GM23338 (cell line): ENCODE results near the gene RP9. TPM values are rescaled to one million over a fixed set of nuclear protein-coding genes. Genes with fewer than 3 reads are reported as not detected.

Experiments used
- ATAC-seq: fragments of 200-7000 bp; cut with Tn5 transposase; 3 replicates; pipeline ENCODE4 v1.9.1; 2020
- DNase-seq: peaks from one replicate; pipeline ENCODE4 v3.0.0-alpha.2; 2015; ENCODE audit warnings: low spot score
- H2AFZ ChIP-seq: fragments of 200-600 bp; sonication (generic); 2 replicates; pipeline ENCODE4 v1.8.0; 2016; ENCODE audit warnings: antibody characterized with exemption, mild to moderate bottlenecking, moderate library complexity
- H3F3A ChIP-seq: fragments of 200-600 bp; sonication (generic); replicated peaks from 2 replicates; pipeline ENCODE4 v1.8.0; 2017; ENCODE audit warnings: antibody characterized with exemption, mixed run types, low read depth
- H3K27ac ChIP-seq: fragments of 200-600 bp; sonication (generic); 2 replicates; pipeline ENCODE4 v1.6.1; 2016; ENCODE audit warnings: low read depth
- H3K27me3 ChIP-seq: fragments of 200-600 bp; sonication (generic); 2 replicates; pipeline ENCODE4 v1.8.0; 2016; ENCODE audit warnings: mild to moderate bottlenecking, mixed run types, moderate library complexity; ENCODE audit not compliant: insufficient read depth
- H3K36me3 ChIP-seq: fragments of 200-600 bp; sonication (generic); 2 replicates; pipeline ENCODE4 v1.8.0; 2016; ENCODE audit warnings: mild to moderate bottlenecking; ENCODE audit not compliant: insufficient read depth
- H3K4me1 ChIP-seq: fragments of 200-600 bp; sonication (generic); 2 replicates; pipeline ENCODE4 v1.8.0; 2016; ENCODE audit warnings: mild to moderate bottlenecking, moderate library complexity; ENCODE audit not compliant: insufficient read depth
- H3K4me2 ChIP-seq: fragments of 200-600 bp; sonication (generic); 2 replicates; pipeline ENCODE4 v1.7.1; 2017; ENCODE audit warnings: mixed run types
- H3K4me3 ChIP-seq: fragments of 200-600 bp; sonication (generic); 2 replicates; pipeline ENCODE4 v1.6.1; 2016; ENCODE audit warnings: mixed run types
- H3K79me2 ChIP-seq: fragments of 200-600 bp; sonication (generic); replicated peaks from 2 replicates; pipeline ENCODE4 v1.8.0; 2017; ENCODE audit warnings: mild to moderate bottlenecking; ENCODE audit not compliant: insufficient read depth
- H3K9me2 ChIP-seq: fragments of 200-600 bp; sonication (generic); 2 replicates; pipeline ENCODE4 v1.8.0; 2017; ENCODE audit not compliant: insufficient read depth
- H4K20me1 ChIP-seq: fragments of 200-600 bp; sonication (generic); replicated peaks from 2 replicates; pipeline ENCODE4 v1.8.0; 2017; ENCODE audit warnings: mild to moderate bottlenecking; ENCODE audit not compliant: insufficient read depth
- H3K27ac Mint-ChIP-seq: 2 replicates; pipeline ENCODE4 v1.8.0; 2020; ENCODE audit warnings: inconsistent platforms, mild to moderate bottlenecking, moderate library complexity, mixed read lengths
- H3K27me3 Mint-ChIP-seq: 3 replicates; pipeline ENCODE4 v1.8.0; 2022; ENCODE audit warnings: low read depth, mild to moderate bottlenecking, moderate library complexity, mixed read lengths, inconsistent platforms; ENCODE audit not compliant: insufficient read depth, poor library complexity
- H3K36me3 Mint-ChIP-seq: 3 replicates; pipeline ENCODE4 v1.8.0; 2021; ENCODE audit warnings: low read depth, mild to moderate bottlenecking, inconsistent platforms, moderate library complexity, mixed read lengths
- H3K4me1 Mint-ChIP-seq: 3 replicates; pipeline ENCODE4 v1.8.0; 2020; ENCODE audit warnings: mild to moderate bottlenecking, inconsistent platforms, mixed read lengths
- H3K4me3 Mint-ChIP-seq: 3 replicates; pipeline ENCODE4 v1.8.0; 2021; ENCODE audit warnings: moderate library complexity, mild to moderate bottlenecking, inconsistent platforms, mixed read lengths
- H3K9me3 Mint-ChIP-seq: 3 replicates; pipeline ENCODE4 v1.8.0; 2020; ENCODE audit warnings: moderate library complexity, mild to moderate bottlenecking, inconsistent platforms, mixed read lengths
- CREB1 ChIP-seq: fragments of 250-450 bp; sonication (Bioruptor Pico); IDR thresholded peaks from 2 replicates; pipeline ENCODE4 v1.5.0; 2020; ENCODE audit warnings: low read depth, mild to moderate bottlenecking, moderate library complexity
- EZH2 ChIP-seq: fragments of 200-600 bp; sonication (generic); IDR thresholded peaks from one replicate; pipeline ENCODE4 v1.8.0; 2017; ENCODE audit warnings: antibody characterized with exemption, mild to moderate bottlenecking, low read depth; ENCODE audit not compliant: unreplicated experiment
- NANOG ChIP-seq: IDR thresholded peaks from 2 replicates; pipeline ENCODE4 v1.6.1; 2016; ENCODE audit warnings: antibody characterized with exemption, borderline replicate concordance
- POLR2AphosphoS5 ChIP-seq: IDR thresholded peaks from 2 replicates; pipeline ENCODE4 v1.6.1; 2016; ENCODE audit warnings: antibody characterized with exemption, low read depth
- ZNF331 ChIP-seq: fragments of 250-450 bp; sonication (Bioruptor Pico); IDR thresholded peaks from 2 replicates; pipeline ENCODE4 v1.5.0; 2020; ENCODE audit warnings: low read depth, mild to moderate bottlenecking, moderate library complexity
- polyA plus RNA-seq: library from polyadenylated mRNA; unstranded; fragments of >200 nt; fragmentation: Nextera tagmentation; extraction: Ambion mirVana; gene quantifications from 2 replicates; pipeline ENCODE4 v1.2.1, GENCODE V29; 2016
- total RNA-seq: library from RNA; depleted of rRNA; stranded (reverse); fragments of >200 nt; shearing (Covaris generic); gene quantifications from 2 replicates; pipeline ENCODE4 v1.2.3, GENCODE V29; 2014
- TF ChIP-seq, protein P1 (sequence below): IDR thresholded peaks from one replicate; pipeline ENCODE4 v1.6.1; 2018; ENCODE audit warnings: antibody characterized with exemption; ENCODE audit not compliant: unreplicated experiment
- TF ChIP-seq, protein P2 (sequence below), 2 experiments: fragments of 200-600 bp in 1 of 2; sonication (generic) in 1 of 2; conservative IDR thresholded peaks; 2 replicates each; pipeline versions ENCODE4 v1.5.1 to v1.6.1; 2016 to 2017; ENCODE audit warnings: antibody characterized with exemption in 2 of 2, low read depth in 2 of 2, mild to moderate bottlenecking in 2 of 2, moderate library complexity in 1 of 2
- TF ChIP-seq, protein P3 (sequence below): IDR thresholded peaks from 2 replicates; pipeline ENCODE4 v1.6.1; 2016; ENCODE audit warnings: antibody characterized with exemption

The RP9 gene
- total and polyA plus RNA-seq, 2 experiments from 2014 or later, result 8.7 to 43.2 TPM

DNA sequence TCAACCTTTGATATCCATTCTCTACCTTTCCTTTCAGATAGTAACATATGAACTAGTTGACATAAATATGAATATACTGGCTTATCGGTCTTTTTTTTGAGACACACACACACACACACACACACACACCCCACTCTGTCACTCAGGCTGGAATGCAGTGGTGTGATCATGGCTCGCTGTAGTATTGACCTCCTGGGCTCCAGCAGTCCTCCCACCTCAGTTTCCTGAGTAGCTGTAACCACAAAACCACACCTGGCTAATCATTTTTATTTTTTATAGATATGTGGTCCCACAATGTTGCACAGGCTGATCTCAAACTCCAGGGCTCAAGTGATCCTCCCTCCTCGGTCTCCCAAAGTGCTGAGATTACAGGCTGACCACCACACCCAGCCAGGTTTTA is 32.5 kb downstream of the RP9 start (continued):
- TF ChIP-seq, protein P1, sequence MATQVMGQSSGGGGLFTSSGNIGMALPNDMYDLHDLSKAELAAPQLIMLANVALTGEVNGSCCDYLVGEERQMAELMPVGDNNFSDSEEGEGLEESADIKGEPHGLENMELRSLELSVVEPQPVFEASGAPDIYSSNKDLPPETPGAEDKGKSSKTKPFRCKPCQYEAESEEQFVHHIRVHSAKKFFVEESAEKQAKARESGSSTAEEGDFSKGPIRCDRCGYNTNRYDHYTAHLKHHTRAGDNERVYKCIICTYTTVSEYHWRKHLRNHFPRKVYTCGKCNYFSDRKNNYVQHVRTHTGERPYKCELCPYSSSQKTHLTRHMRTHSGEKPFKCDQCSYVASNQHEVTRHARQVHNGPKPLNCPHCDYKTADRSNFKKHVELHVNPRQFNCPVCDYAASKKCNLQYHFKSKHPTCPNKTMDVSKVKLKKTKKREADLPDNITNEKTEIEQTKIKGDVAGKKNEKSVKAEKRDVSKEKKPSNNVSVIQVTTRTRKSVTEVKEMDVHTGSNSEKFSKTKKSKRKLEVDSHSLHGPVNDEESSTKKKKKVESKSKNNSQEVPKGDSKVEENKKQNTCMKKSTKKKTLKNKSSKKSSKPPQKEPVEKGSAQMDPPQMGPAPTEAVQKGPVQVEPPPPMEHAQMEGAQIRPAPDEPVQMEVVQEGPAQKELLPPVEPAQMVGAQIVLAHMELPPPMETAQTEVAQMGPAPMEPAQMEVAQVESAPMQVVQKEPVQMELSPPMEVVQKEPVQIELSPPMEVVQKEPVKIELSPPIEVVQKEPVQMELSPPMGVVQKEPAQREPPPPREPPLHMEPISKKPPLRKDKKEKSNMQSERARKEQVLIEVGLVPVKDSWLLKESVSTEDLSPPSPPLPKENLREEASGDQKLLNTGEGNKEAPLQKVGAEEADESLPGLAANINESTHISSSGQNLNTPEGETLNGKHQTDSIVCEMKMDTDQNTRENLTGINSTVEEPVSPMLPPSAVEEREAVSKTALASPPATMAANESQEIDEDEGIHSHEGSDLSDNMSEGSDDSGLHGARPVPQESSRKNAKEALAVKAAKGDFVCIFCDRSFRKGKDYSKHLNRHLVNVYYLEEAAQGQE, result no peak
- no peak for TF ChIP-seq NANOG

DNA sequence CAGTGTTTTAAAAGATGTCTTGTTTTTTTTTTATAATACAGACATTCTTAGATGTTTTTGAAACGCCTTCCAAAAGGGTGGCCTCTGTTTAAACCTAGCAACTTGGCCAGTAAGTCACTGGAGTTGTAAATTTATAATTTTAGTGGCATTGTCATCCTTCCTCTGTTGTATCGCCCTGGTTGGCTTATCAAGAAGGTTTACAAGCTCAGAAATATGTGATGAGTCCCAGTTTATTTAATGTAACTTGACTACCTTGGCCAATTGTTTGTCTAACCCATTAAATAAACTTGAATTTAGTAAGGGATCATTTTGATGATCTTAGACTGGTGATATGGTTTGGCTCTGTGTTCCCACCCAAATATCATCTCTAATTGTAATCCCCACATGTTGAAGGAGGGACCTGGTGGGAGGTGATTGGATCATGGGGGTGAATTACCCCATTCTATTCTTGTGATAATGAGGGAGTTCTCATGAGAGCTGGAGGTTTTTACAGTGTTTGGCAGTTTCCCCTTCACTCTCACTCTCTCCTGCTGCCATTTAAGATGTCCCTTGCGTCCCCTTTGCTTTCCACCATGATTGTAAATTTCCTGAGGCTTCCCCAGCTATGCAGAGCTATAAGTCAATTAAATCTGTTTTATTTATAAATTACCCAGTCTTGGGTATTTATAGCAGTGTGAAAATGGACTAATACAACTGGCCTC is 33.2 kb downstream of the RP9 start:
- H3K4me2 ChIP-seq, result peak overlapping the region; percentile 45; the same call in 1 of the 2 replicates
- H3K4me3 Mint-ChIP-seq, result 0 out of 3 replicates have a peak overlapping the region, but pooled peaks have one; percentile 18
- TF ChIP-seq, protein P2, sequence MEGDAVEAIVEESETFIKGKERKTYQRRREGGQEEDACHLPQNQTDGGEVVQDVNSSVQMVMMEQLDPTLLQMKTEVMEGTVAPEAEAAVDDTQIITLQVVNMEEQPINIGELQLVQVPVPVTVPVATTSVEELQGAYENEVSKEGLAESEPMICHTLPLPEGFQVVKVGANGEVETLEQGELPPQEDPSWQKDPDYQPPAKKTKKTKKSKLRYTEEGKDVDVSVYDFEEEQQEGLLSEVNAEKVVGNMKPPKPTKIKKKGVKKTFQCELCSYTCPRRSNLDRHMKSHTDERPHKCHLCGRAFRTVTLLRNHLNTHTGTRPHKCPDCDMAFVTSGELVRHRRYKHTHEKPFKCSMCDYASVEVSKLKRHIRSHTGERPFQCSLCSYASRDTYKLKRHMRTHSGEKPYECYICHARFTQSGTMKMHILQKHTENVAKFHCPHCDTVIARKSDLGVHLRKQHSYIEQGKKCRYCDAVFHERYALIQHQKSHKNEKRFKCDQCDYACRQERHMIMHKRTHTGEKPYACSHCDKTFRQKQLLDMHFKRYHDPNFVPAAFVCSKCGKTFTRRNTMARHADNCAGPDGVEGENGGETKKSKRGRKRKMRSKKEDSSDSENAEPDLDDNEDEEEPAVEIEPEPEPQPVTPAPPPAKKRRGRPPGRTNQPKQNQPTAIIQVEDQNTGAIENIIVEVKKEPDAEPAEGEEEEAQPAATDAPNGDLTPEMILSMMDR (conservative IDR thresholded peaks at IDR 0.05; ENCODE audit: low read depth in 2 of 2), result no peak
- TF ChIP-seq, protein P1, result no peak
- TF ChIP-seq NANOG, result no peak
- TF ChIP-seq ZNF331 (CRISPR knock-in tag), result no peak
- TF ChIP-seq POLR2AphosphoS5, result no peak
- TF ChIP-seq EZH2, result no peak
- no peak for TF ChIP-seq CREB1 (CRISPR knock-in tag)
- TF ChIP-seq, protein P3, sequence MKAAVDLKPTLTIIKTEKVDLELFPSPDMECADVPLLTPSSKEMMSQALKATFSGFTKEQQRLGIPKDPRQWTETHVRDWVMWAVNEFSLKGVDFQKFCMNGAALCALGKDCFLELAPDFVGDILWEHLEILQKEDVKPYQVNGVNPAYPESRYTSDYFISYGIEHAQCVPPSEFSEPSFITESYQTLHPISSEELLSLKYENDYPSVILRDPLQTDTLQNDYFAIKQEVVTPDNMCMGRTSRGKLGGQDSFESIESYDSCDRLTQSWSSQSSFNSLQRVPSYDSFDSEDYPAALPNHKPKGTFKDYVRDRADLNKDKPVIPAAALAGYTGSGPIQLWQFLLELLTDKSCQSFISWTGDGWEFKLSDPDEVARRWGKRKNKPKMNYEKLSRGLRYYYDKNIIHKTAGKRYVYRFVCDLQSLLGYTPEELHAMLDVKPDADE, result no peak

More for the DNA sequence above, 33.2 kb downstream of the RP9 start:
- Histone ChIP-seq H3K4me3 (no peak overlapping the region), H3K36me3 (no peaks in the 10 kb centered on the region), H4K20me1 (no peaks in the 10 kb centered on the region), H2AFZ (no peak overlapping the region), H3K79me2 (no peaks in the 10 kb centered on the region), H3F3A (no peaks in the 10 kb centered on the region), H3K9me2 (peaks cover 3% of the 10 kb centered on the region; the same call in 1 of the 2 replicates), H3K27me3 (no peaks in the 10 kb centered on the region), H3K27ac (no peak overlapping the region), H3K4me1 (peaks cover 35% of the 10 kb centered on the region)
- ATAC-seq, result peak; percentile 75
- H3K4me1 Mint-ChIP-seq, result peaks cover 39% of the 10 kb centered on the region
- H3K27me3 Mint-ChIP-seq, result no peaks in the 10 kb centered on the region
- H3K9me3 Mint-ChIP-seq, result peaks cover 14% of the 10 kb centered on the region
- H3K27ac Mint-ChIP-seq, result 0 out of 2 replicates have a peak overlapping the region, but pooled peaks have one; percentile 10
- peaks cover 6% of the 10 kb centered on the region; the same call in 1 of the 3 replicates for H3K36me3 Mint-ChIP-seq
- DNase-seq, result peak; percentile 11
